Astrocyte (in vitro differentiated cells and primary cell): ENCODE data around the gene RPL35A. TPM values are rescaled to one million over a fixed set of nuclear protein-coding genes. Genes with fewer than 3 reads are reported as not detected.

Experiments
- DNase-seq: peaks from one replicate; pipeline ENCODE4 v3.0.0-alpha.2; 2010; ENCODE audit warnings: low read depth
- FAIRE-seq: peaks from 2 replicates; lab custom pipeline; 2011; peaks lifted over from hg19 to GRCh38; lab: Jason Lieb, UNC
- H2AFZ ChIP-seq: 2 replicates; pipeline ENCODE4 v1.6.0; 2012; ENCODE audit warnings: low read depth, low read length, inconsistent platforms
- H3K27ac ChIP-seq: 2 replicates; pipeline ENCODE4 v1.5.1; 2011; ENCODE audit warnings: low read depth, low read length, inconsistent platforms
- H3K27me3 ChIP-seq: 2 replicates; pipeline ENCODE4 v1.6.0; 2011; ENCODE audit warnings: low read length, inconsistent platforms; ENCODE audit not compliant: insufficient read depth
- H3K36me3 ChIP-seq: 2 replicates; pipeline ENCODE4 v1.5.1; 2011; ENCODE audit warnings: low read length, inconsistent platforms; ENCODE audit not compliant: insufficient read depth
- H3K4me1 ChIP-seq: 2 replicates; pipeline ENCODE4 v1.5.1; 2011; ENCODE audit warnings: low read length, inconsistent platforms; ENCODE audit not compliant: insufficient read depth
- H3K4me2 ChIP-seq: 2 replicates; pipeline ENCODE4 v1.6.0; 2012; ENCODE audit warnings: low read length, inconsistent platforms
- H3K4me3 ChIP-seq: 2 replicates; pipeline ENCODE4 v1.5.1; 2011; ENCODE audit warnings: low read depth, mild to moderate bottlenecking, low read length, inconsistent platforms; ENCODE audit not compliant: insufficient read depth
- H3K79me2 ChIP-seq: 2 replicates; pipeline ENCODE4 v1.6.0; 2012; ENCODE audit warnings: mild to moderate bottlenecking, low read length, inconsistent platforms; ENCODE audit not compliant: insufficient read depth
- H3K9ac ChIP-seq: 2 replicates; pipeline ENCODE4 v1.6.0; 2012; ENCODE audit warnings: mild to moderate bottlenecking, low read length, inconsistent platforms
- H3K9me3 ChIP-seq: 2 replicates; pipeline ENCODE4 v1.5.1; 2012; ENCODE audit warnings: low read depth, mild to moderate bottlenecking, low read length, inconsistent platforms; ENCODE audit not compliant: insufficient read depth
- H4K20me1 ChIP-seq: 2 replicates; pipeline ENCODE4 v1.6.0; 2012; ENCODE audit warnings: low read length, inconsistent platforms; ENCODE audit not compliant: insufficient read depth
- H3K27ac Mint-ChIP-seq: one replicate; pipeline ENCODE4 v1.8.0; 2021; ENCODE audit warnings: mild to moderate bottlenecking, mixed read lengths; ENCODE audit not compliant: unreplicated experiment
- H3K27me3 Mint-ChIP-seq: one replicate; pipeline ENCODE4 v1.8.0; 2021; ENCODE audit warnings: low read depth, mixed read lengths; ENCODE audit not compliant: unreplicated experiment
- H3K36me3 Mint-ChIP-seq: one replicate; pipeline ENCODE4 v1.8.0; 2021; ENCODE audit warnings: low read depth, mixed read lengths; ENCODE audit not compliant: unreplicated experiment
- H3K4me1 Mint-ChIP-seq: one replicate; pipeline ENCODE4 v1.8.0; 2021; ENCODE audit warnings: low read depth, mixed read lengths; ENCODE audit not compliant: unreplicated experiment
- H3K4me3 Mint-ChIP-seq: one replicate; pipeline ENCODE4 v1.8.0; 2021; ENCODE audit warnings: mild to moderate bottlenecking, moderate library complexity, mixed read lengths; ENCODE audit not compliant: unreplicated experiment
- H3K9me3 Mint-ChIP-seq: one replicate; pipeline ENCODE4 v1.8.0; 2021; ENCODE audit warnings: mild to moderate bottlenecking, mixed read lengths; ENCODE audit not compliant: unreplicated experiment
- EZH2 ChIP-seq: IDR thresholded peaks from 2 replicates; pipeline ENCODE4 v1.6.1; 2012; ENCODE audit warnings: mild to moderate bottlenecking, low read length, inconsistent platforms; ENCODE audit not compliant: insufficient read depth
- total RNA-seq: library from RNA; stranded (reverse); gene quantifications from 2 replicates; pipeline ENCODE4 v1.2.1, GENCODE V29; 2021
- TF ChIP-seq, protein P1 (sequence below): IDR thresholded peaks from 2 replicates; pipeline ENCODE4 v1.5.1; 2011; ENCODE audit warnings: low read depth, mild to moderate bottlenecking, inconsistent platforms, low read length, moderate library complexity; ENCODE audit not compliant: insufficient read depth

The RPL35A gene
- total RNA-seq, 1 donor from 2014 or later, result 1,031 TPM

DNA sequence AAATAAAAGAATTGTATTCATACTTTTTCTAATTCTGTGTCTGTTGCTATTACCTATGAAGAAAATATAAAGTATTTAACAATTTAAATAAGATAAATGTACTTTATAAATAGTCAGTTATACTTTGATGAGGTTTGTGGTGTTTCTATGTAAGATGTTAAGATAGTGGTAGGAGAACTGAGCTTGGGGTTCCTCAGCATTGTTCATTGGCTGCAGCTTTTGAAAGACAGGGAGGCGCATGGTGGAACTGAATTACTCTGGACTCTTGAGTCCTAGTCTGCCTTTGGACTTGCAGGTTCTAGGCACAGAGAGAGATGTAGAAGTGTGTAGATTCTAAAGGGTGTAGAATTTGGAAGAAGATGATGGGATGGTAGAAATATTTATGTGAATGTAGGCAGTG lies 33.1 kb downstream of the RPL35A start:
- no peaks in the 10 kb centered on the region for H3K27me3 ChIP-seq
- peaks cover 7% of the 10 kb centered on the region for H3K36me3 Mint-ChIP-seq

GRCh38 chr3:197989651-197990050 lies 39.7 kb downstream of the RPL35A start:
- Histone ChIP-seq H3K27ac (no peak overlapping the region), H3K79me2 (no peaks in the 10 kb centered on the region), H3K4me2 (no peak overlapping the region), H3K36me3 (peaks cover 3% of the 10 kb centered on the region), H3K9ac (no peak overlapping the region), H2AFZ (no peak overlapping the region), H3K4me3 (no peak overlapping the region), H3K9me3 (no peaks in the 10 kb centered on the region), H3K4me1 (no peaks in the 10 kb centered on the region), H4K20me1 (no peaks in the 10 kb centered on the region), H3K27me3 (no peaks in the 10 kb centered on the region)
- H3K4me3 Mint-ChIP-seq, result no peak overlapping the region
- H3K36me3 Mint-ChIP-seq, result peaks cover 5% of the 10 kb centered on the region
- DNase-seq (no peak), FAIRE-seq (no peak)
- no peaks in the 10 kb centered on the region for H3K27me3 Mint-ChIP-seq
- TF ChIP-seq, protein P1, sequence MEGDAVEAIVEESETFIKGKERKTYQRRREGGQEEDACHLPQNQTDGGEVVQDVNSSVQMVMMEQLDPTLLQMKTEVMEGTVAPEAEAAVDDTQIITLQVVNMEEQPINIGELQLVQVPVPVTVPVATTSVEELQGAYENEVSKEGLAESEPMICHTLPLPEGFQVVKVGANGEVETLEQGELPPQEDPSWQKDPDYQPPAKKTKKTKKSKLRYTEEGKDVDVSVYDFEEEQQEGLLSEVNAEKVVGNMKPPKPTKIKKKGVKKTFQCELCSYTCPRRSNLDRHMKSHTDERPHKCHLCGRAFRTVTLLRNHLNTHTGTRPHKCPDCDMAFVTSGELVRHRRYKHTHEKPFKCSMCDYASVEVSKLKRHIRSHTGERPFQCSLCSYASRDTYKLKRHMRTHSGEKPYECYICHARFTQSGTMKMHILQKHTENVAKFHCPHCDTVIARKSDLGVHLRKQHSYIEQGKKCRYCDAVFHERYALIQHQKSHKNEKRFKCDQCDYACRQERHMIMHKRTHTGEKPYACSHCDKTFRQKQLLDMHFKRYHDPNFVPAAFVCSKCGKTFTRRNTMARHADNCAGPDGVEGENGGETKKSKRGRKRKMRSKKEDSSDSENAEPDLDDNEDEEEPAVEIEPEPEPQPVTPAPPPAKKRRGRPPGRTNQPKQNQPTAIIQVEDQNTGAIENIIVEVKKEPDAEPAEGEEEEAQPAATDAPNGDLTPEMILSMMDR, result no peak
- TF ChIP-seq EZH2, result no peak
- no peaks in the 10 kb centered on the region for H3K9me3 Mint-ChIP-seq
- H3K4me1 Mint-ChIP-seq, result no peaks in the 10 kb centered on the region
- no peak overlapping the region for H3K27ac Mint-ChIP-seq

More for the DNA sequence above, 33.1 kb downstream of the RPL35A start:
- H3K9me3 ChIP-seq, result no peaks in the 10 kb centered on the region
- H3K9me3 Mint-ChIP-seq, result peaks cover 8% of the 10 kb centered on the region
- H3K27ac ChIP-seq, result no peak overlapping the region
- H3K79me2 ChIP-seq, result no peaks in the 10 kb centered on the region
- H4K20me1 ChIP-seq, result no peaks in the 10 kb centered on the region
- H3K4me1 ChIP-seq, result no peaks in the 10 kb centered on the region
- H3K4me1 Mint-ChIP-seq, result no peaks in the 10 kb centered on the region
- H3K27ac Mint-ChIP-seq, result no peak overlapping the region
- H3K27me3 Mint-ChIP-seq, result no peaks in the 10 kb centered on the region
- no peaks in the 10 kb centered on the region for H3K36me3 ChIP-seq
- no peak overlapping the region for H3K4me2 ChIP-seq
- no peak for FAIRE-seq
- no peak overlapping the region for H3K4me3 Mint-ChIP-seq
- no peak overlapping the region for H3K4me3 ChIP-seq
- TF ChIP-seq, protein P1, result no peak
- no peak for TF ChIP-seq EZH2
- no peak overlapping the region for H2AFZ ChIP-seq
- no peak for DNase-seq
- H3K9ac ChIP-seq, result no peak overlapping the region

- no peak overlapping the region for H3K27ac ChIP-seq
- H3K27me3 Mint-ChIP-seq, result no peaks in the 10 kb centered on the region
- no peak overlapping the region for H3K9ac ChIP-seq
- no peaks in the 10 kb centered on the region for H3K4me1 ChIP-seq
- H3K79me2 ChIP-seq, result no peaks in the 10 kb centered on the region
- H4K20me1 ChIP-seq, result no peaks in the 10 kb centered on the region
- no peak overlapping the region for H3K4me2 ChIP-seq
- H3K27me3 ChIP-seq, result no peaks in the 10 kb centered on the region
- H3K9me3 Mint-ChIP-seq, result no peaks in the 10 kb centered on the region
- no peaks in the 10 kb centered on the region for H3K9me3 ChIP-seq
- peaks cover 6% of the 10 kb centered on the region for H3K36me3 Mint-ChIP-seq
- H3K4me1 Mint-ChIP-seq, result no peaks in the 10 kb centered on the region
- H3K36me3 ChIP-seq, result peaks cover 6% of the 10 kb centered on the region
- TF ChIP-seq EZH2, result no peak
- TF ChIP-seq, protein P1, result no peak
- no peak overlapping the region for H2AFZ ChIP-seq
- no peak for DNase-seq
- FAIRE-seq, result no peak
- H3K27ac Mint-ChIP-seq, result no peak overlapping the region
- no peak overlapping the region for H3K4me3 Mint-ChIP-seq
- no peak overlapping the region for H3K4me3 ChIP-seq
Measured at GRCh38 chr3:197994736-197995135, 44.7 kb downstream of the RPL35A start.
